ENCODE measurements around the gene NEFH. TPM values are rescaled to one million over a fixed set of nuclear protein-coding genes. Genes with fewer than 3 reads are reported as not detected.

The NEFH gene, protein sequence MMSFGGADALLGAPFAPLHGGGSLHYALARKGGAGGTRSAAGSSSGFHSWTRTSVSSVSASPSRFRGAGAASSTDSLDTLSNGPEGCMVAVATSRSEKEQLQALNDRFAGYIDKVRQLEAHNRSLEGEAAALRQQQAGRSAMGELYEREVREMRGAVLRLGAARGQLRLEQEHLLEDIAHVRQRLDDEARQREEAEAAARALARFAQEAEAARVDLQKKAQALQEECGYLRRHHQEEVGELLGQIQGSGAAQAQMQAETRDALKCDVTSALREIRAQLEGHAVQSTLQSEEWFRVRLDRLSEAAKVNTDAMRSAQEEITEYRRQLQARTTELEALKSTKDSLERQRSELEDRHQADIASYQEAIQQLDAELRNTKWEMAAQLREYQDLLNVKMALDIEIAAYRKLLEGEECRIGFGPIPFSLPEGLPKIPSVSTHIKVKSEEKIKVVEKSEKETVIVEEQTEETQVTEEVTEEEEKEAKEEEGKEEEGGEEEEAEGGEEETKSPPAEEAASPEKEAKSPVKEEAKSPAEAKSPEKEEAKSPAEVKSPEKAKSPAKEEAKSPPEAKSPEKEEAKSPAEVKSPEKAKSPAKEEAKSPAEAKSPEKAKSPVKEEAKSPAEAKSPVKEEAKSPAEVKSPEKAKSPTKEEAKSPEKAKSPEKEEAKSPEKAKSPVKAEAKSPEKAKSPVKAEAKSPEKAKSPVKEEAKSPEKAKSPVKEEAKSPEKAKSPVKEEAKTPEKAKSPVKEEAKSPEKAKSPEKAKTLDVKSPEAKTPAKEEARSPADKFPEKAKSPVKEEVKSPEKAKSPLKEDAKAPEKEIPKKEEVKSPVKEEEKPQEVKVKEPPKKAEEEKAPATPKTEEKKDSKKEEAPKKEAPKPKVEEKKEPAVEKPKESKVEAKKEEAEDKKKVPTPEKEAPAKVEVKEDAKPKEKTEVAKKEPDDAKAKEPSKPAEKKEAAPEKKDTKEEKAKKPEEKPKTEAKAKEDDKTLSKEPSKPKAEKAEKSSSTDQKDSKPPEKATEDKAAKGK
- total RNA-seq (2022; extraction: Qiagen RNA extraction): 0.08 to 0.19 TPM (median 0.12 TPM) in 5 replicates

DNA sequence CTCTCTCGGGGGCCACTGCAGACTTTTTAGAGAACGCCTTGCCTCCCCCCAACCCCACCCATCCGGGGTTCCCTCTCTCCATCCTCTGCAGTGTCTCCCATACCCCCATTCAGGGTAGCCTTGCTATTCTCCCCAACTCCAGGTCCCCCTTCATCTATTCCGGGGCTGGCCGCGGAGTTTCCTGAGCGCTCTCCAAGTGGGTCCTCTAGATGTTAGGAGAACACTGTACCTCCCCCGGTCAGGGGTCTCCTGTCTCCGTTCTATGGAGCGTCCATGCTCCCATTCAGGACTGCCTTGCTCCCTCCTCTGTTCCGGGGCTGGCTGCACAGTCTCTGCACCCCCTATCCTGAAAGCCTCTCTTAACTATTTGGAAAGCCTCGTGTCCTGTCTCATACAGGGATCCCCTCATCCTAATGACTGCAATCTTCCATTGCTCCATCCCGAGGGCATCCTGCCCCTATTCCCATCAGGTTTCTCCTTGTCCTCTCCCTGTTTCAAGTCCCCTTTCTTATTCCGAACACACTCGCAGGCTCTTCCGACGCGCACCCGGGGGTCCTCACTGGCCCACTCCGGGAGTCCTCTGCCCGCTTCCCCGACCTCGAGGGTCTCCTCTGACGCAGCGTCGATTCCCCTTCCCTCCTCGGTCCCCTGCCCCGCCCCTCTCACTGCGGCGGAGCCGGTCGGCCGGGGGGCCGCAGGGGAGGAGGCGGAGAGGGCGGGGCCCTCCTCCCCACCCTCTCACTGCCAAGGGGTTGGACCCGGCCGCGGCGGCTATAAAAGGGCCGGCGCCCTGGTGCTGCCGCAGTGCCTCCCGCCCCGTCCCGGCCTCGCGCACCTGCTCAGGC, at the start of gene NEFH:
NEFH (plus strand) TSS at position 802 of the 845 bp plus-strand sequence. CDS start 45 bp downstream, outside the sequence.

DNA sequence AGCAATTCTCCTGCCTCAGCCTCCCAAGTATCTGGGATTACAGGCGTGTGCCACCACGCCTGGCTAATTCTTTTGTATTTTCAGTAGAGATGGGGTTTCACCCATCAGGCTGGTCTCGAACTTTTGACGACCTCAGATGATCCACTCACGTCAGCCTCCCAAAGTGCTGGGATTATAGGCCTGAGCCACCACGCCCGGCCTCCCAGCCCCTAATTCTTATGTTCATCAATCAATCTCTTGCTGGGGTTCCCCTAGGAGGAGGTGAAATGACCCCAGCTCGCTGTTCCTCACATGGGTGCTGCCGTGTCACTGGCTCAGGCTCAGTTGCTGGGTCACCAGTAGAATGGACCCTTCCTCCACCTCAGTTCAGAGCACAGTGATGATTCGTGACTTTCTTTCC, 41.7 kb upstream of the NEFH start, which contains the start of gene RFPL1:
RFPL1 (plus strand) TSS at position 301 of the 400 bp plus-strand sequence.

Other genes with a start within 250 kb of the NEFH start
- 19.1 to 29.9 TPM (median 26.5 TPM) in 5 replicates for gene RHBDD3, start 212.2 kb upstream of the NEFH start, total RNA-seq (2022; extraction: Qiagen RNA extraction)
- gene EWSR1, start 211.9 kb upstream of the NEFH start, total RNA-seq (2022; extraction: Qiagen RNA extraction): 206 to 231 TPM (median 212 TPM) in 5 replicates
- gene GAS2L1, start 173.6 kb upstream of the NEFH start, total RNA-seq (2022; extraction: Qiagen RNA extraction): 26.9 to 46.0 TPM (median 40.3 TPM) in 5 replicates
- 0.22 to 0.48 TPM (median 0.42 TPM) in 4 of 5 replicates, not detected in the other for gene RASL10A, start 164.5 kb upstream of the NEFH start, total RNA-seq (2022; extraction: Qiagen RNA extraction)
- 24.8 to 27.6 TPM (median 26.9 TPM) in 5 replicates for gene AP1B1, start 91.6 kb upstream of the NEFH start, total RNA-seq (2022; extraction: Qiagen RNA extraction)
- gene RFPL1, start 41.6 kb upstream of the NEFH start, total RNA-seq (2022; extraction: Qiagen RNA extraction): not detected in 5 replicates
- 28.8 to 34.4 TPM (median 31.5 TPM) in 5 replicates for gene THOC5, start 73.5 kb downstream of the NEFH start, total RNA-seq (2022; extraction: Qiagen RNA extraction)
- gene NIPSNAP1, start 100.9 kb downstream of the NEFH start, total RNA-seq (2022; extraction: Qiagen RNA extraction): 56.0 to 63.3 TPM (median 61.2 TPM) in 5 replicates
- gene NF2, start 123.4 kb downstream of the NEFH start, total RNA-seq (2022; extraction: Qiagen RNA extraction): 11.1 to 14.6 TPM (median 11.4 TPM) in 5 replicates
- 0.08 to 0.20 TPM (median 0.17 TPM) in 5 replicates for gene CABP7, start 239.8 kb downstream of the NEFH start, total RNA-seq (2022; extraction: Qiagen RNA extraction)

Measured in A549 treated with AZD2906 at 1 μM for 4 hours (cell line).